Gastroesophageal sphincter (tissue), 4 donors: ENCODE results near the gene AMZ1. TPM values are rescaled to one million over a fixed set of nuclear protein-coding genes. Genes with fewer than 3 reads are reported as not detected.

Source experiments
- ATAC-seq: fragments of 150-250 bp; one replicate; pipeline ENCODE4 v1.9.1; 2016; ENCODE audit warnings: mild to moderate bottlenecking, moderate library complexity
- H3K27ac ChIP-seq, 4 donors: fragments of 200-600 bp; sonication (generic) in 3 of 4; 1 replicate in 3 of 4; 2 replicates in 1 of 4; pipeline ENCODE4 v1.5.1; 2016 to 2019
- H3K27me3 ChIP-seq: fragments of 200-600 bp; sonication (generic); one replicate; pipeline ENCODE4 v1.5.1; 2019
- H3K36me3 ChIP-seq, 2 donors: fragments of 200-600 bp; sonication (generic); one replicate each; pipeline ENCODE4 v1.5.1; 2019; ENCODE audit warnings: control low read depth in 1 of 2
- H3K4me1 ChIP-seq, 3 donors: fragments of 200-600 bp; sonication (generic); 1 replicate in 2 of 3; 2 replicates in 1 of 3; pipeline ENCODE4 v1.5.1; 2016 to 2019; ENCODE audit warnings: control low read depth in 2 of 3
- H3K4me3 ChIP-seq, 2 donors: fragments of 200-600 bp; sonication (generic); one replicate each; pipeline ENCODE4 v1.5.1; 2019; ENCODE audit warnings: mild to moderate bottlenecking in 1 of 2, moderate library complexity in 1 of 2
- H3K9me3 ChIP-seq, 3 donors: fragments of 200-600 bp; sonication (generic); one replicate each; pipeline ENCODE4 v1.5.1; 2017 to 2019; ENCODE audit warnings: control low read depth in 2 of 3
- CTCF ChIP-seq, 4 experiments: fragments of 200-600 bp in 2 of 4; fragments of 450-650 bp in 2 of 4; sonication (generic) in 1 of 4; IDR thresholded peaks; one replicate each; pipeline ENCODE4 v1.5.1; 2017 to 2019; ENCODE audit warnings: antibody characterized with exemption in 4 of 4, mild to moderate bottlenecking in 2 of 4, moderate library complexity in 2 of 4
- EP300 ChIP-seq: sonication (generic); formaldehyde crosslinking; IDR thresholded peaks from one replicate; pipeline ENCODE4 v1.6.1; 2017; ENCODE audit warnings: antibody characterized with exemption, mild to moderate bottlenecking
- POLR2A ChIP-seq, 2 donors: fragments of 450-650 bp; IDR thresholded peaks; one replicate each; pipeline ENCODE4 v1.6.1; 2017; ENCODE audit warnings: antibody characterized with exemption in 2 of 2, mild to moderate bottlenecking in 2 of 2, moderate library complexity in 1 of 2
- POLR2AphosphoS5 ChIP-seq: sonication (generic); formaldehyde crosslinking; IDR thresholded peaks from one replicate; pipeline ENCODE4 v1.6.1; 2017; ENCODE audit warnings: antibody characterized with exemption
- WGBS, 2 donors: methylation state at CpG; one replicate each; pipeline ENCODE4 v1.1.5; 2018; ENCODE audit warnings: low coverage in 1 of 2; 5-methylcytosine and 5-hydroxymethylcytosine counted together
- total RNA-seq, 4 donors: library from RNA; depleted of rRNA; stranded (reverse); fragments of >200 nt; gene quantifications; one replicate each; pipeline ENCODE4 v1.1.0, GENCODE V29; 2016

The AMZ1 gene
- total RNA-seq, 4 donors from 2014 or later = 0.12 to 0.62 (median 0.32) TPM

DNA sequence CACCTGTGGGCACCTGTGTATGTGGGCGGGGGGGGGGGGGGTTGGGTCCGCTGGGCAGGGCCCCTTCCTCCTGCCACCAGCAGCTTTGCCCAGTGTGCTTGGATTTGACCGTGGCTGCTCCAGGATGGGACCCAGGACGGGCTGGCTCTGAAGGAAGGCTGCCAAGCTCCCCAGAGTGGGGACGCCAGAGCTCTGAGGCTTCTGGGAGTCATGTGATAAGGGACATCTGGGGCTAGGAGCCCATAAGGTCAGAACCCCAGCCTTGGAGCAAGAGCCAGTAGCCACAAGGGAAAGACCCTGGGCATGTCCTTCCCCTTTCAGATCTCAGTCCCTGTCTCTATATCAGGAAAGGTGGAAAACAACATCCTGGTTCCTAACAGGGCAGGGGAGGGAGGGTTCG lies 21.8 kb upstream of the AMZ1 start:
- no peaks in the 10 kb centered on the region for H3K9me3 ChIP-seq
- no peak for ATAC-seq
- H3K27ac ChIP-seq = no peak overlapping the region
- peaks cover 0 to 20% of the 10 kb centered on the region in 2 donors for H3K36me3 ChIP-seq
- TF ChIP-seq POLR2A (IDR thresholded peaks at IDR 0.05) = no peak
- TF ChIP-seq EP300 = no peak
- no peak for TF ChIP-seq CTCF (IDR thresholded peaks at IDR 0.05)
- TF ChIP-seq POLR2AphosphoS5 = no peak
- 40% methylated on average over 2 of the region's 6 CpGs; no CpG with 5 or more reads in 1 of the 2 donors for WGBS, 2 donors
- peaks cover 0 to 29% (median 15%) of the 10 kb centered on the region in 3 donors for H3K4me1 ChIP-seq
- H3K4me3 ChIP-seq = no peak overlapping the region
- peaks cover 7% of the 10 kb centered on the region for H3K27me3 ChIP-seq

DNA sequence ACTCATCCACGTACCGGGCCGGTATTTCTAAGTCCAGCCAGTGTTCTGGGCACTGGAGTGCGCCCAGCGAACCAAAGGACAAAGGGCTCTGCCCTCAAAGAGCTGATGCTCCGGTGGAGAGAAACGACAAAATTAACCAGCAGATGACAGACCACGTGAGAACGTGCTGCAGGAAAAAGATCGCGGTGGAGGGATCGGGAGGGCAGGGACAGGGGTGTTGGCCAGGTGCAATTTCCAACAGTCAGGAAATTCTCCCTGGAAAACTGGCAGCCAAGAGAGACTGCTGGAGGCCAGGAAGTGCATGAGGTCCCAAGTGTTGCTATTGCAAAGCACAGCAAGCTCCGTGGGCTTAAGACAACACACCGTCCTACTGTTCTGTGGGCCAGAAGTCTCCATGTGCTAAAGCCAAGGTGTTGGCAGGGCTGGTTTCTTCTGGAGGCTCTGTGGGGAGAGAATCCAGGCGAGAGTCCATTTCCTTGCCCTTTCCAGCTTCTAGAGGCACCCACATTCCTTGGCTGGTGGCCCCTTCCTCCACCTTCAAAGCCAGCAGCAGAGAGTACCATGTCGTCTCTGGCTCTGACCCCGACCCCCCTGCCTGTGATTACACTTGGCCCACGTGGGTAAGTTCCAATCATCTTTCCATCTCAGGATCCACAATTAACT lies 21.3 kb upstream of the AMZ1 start:
- H3K27ac ChIP-seq = no peak overlapping the region
- peaks cover 0 to 14% of the 10 kb centered on the region in 2 donors for H3K36me3 ChIP-seq
- WGBS, 2 donors = 73 to 76% methylated on average over 8 to 9 of the region's 18 CpGs
- peaks cover 0 to 30% (median 15%) of the 10 kb centered on the region in 3 donors for H3K4me1 ChIP-seq
- H3K4me3 ChIP-seq = no peak overlapping the region
- ATAC-seq = no peak
- no peak for TF ChIP-seq CTCF (IDR thresholded peaks at IDR 0.05)
- no peak for TF ChIP-seq EP300
- TF ChIP-seq POLR2A (IDR thresholded peaks at IDR 0.05) = no peak
- no peak for TF ChIP-seq POLR2AphosphoS5
- H3K9me3 ChIP-seq = no peaks in the 10 kb centered on the region
- peaks cover 7% of the 10 kb centered on the region for H3K27me3 ChIP-seq

- 73 to 100% methylated on average over 1 to 3 of the region's 7 CpGs for WGBS, 2 donors
- Histone ChIP-seq H3K27ac (no peak overlapping the region), H3K9me3 (no peaks in the 10 kb centered on the region), H3K27me3 (peaks cover 7% of the 10 kb centered on the region), H3K4me1 (peaks cover 0 to 26% (median 10%) of the 10 kb centered on the region in 3 donors), H3K36me3 (peaks cover 0 to 4% of the 10 kb centered on the region in 2 donors), H3K4me3 (no peak overlapping the region)
- no peak for TF ChIP-seq POLR2A (IDR thresholded peaks at IDR 0.05)
- no peak for TF ChIP-seq EP300
- TF ChIP-seq POLR2AphosphoS5 = no peak
- no peak for TF ChIP-seq CTCF (IDR thresholded peaks at IDR 0.05)
- ATAC-seq = no peak
These were observed 20.2 kb upstream of the AMZ1 start for GRCh38 chr7:2667843-2668242.

DNA sequence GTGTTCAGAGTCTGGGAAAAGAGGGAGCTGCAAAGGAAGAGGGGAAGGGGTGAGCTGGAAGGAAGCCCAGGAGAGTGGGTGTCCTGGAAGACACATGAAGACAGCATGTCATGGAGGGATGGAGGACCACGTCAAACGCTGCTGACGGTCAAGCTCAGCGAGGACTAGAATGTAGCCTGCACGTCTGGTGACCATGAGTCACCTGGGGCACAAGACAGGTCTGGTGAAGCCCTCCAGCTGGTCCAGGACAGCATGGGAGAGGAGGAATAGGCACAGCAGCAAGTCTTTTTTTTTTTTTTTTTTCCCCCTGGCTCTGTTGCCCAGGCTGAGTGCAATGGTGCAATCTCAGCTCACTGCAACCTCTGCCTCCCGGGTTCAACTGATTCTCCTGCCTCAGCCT lies 19.6 kb upstream of the AMZ1 start:
- Histone ChIP-seq H3K4me3 (no peak overlapping the region), H3K9me3 (no peaks in the 10 kb centered on the region), H3K36me3 (peaks cover 0 to 4% of the 10 kb centered on the region in 2 donors), H3K4me1 (peaks cover 0 to 21% (median 5%) of the 10 kb centered on the region in 3 donors), H3K27ac (no peak overlapping the region), H3K27me3 (peaks cover 7% of the 10 kb centered on the region)
- TF ChIP-seq POLR2A (IDR thresholded peaks at IDR 0.05) (no peak), EP300 (no peak), POLR2AphosphoS5 (no peak), CTCF (IDR thresholded peaks at IDR 0.05) (no peak)
- no peak for ATAC-seq
- 29 to 59% methylated on average over 5 to 6 of the region's 6 CpGs for WGBS, 2 donors

DNA sequence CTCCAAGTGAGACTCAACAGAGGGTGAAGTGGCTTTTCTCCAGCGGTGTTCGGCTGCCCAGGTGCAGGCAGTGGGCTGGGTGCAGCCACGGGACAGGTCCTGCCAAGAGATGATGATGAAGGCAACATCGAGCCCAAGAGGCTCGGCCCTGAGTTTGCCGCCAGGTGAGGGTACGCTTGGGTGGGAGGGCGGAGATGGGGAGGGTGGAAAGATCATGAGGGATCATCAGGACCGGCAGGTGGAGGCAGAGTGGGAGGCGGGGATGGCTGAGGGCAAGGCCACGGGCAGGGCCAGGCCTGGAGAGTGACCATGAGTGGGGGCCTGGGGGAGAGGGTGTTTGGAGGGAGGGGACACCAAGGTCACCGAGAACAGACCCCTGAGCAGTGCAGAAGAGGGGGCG lies 17.8 kb upstream of the AMZ1 start:
- Histone ChIP-seq H3K9me3 (peaks cover 0 to 8% (median 0%) of the 10 kb centered on the region in 3 donors), H3K27me3 (peaks cover 7% of the 10 kb centered on the region), H3K27ac (no peak overlapping the region), H3K36me3 (peaks cover 0 to 4% of the 10 kb centered on the region in 2 donors), H3K4me1 (peaks cover 0 to 14% (median 0%) of the 10 kb centered on the region in 3 donors), H3K4me3 (no peak overlapping the region)
- TF ChIP-seq POLR2A (IDR thresholded peaks at IDR 0.05) = no peak
- no peak for TF ChIP-seq CTCF (IDR thresholded peaks at IDR 0.05)
- no peak for TF ChIP-seq EP300
- no peak for TF ChIP-seq POLR2AphosphoS5
- 57 to 80% methylated on average over 4 to 7 of the region's 13 CpGs for WGBS, 2 donors
- no peak for ATAC-seq
